ENCODE measurements around the gene RELB.

- TF ChIP-seq RAD21 (IDR thresholded peaks at IDR 0.05; ENCODE audit: low read length) (no peak), POLR2A (IDR thresholded peaks at IDR 0.05; ENCODE audit: low read depth, low read length) (no peak), CTCF (conservative IDR thresholded peaks at IDR 0.05; ENCODE audit: low read depth, low read length) (no peak), MAFK (IDR thresholded peaks at IDR 0.05; ENCODE audit: low read depth, low read length) (no peak), MAZ (IDR thresholded peaks at IDR 0.05; ENCODE audit: borderline replicate concordance, low read depth, low read length) (no peak)
- TF ChIP-seq, protein P1, sequence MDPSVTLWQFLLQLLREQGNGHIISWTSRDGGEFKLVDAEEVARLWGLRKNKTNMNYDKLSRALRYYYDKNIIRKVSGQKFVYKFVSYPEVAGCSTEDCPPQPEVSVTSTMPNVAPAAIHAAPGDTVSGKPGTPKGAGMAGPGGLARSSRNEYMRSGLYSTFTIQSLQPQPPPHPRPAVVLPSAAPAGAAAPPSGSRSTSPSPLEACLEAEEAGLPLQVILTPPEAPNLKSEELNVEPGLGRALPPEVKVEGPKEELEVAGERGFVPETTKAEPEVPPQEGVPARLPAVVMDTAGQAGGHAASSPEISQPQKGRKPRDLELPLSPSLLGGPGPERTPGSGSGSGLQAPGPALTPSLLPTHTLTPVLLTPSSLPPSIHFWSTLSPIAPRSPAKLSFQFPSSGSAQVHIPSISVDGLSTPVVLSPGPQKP (IDR thresholded peaks at IDR 0.05; ENCODE audit: borderline replicate concordance, low read depth, low read length) = no peak
Observed at GRCh38 chr19:44990966-44991365, 10.3 kb upstream of the RELB start.

Measured in IMR-90 (cell line).